RWPE1 (cell line): Measurements from ENCODE around the gene PKP1.

ENCODE experiments used
- CTCF ChIA-PET: fragments of 350-600 bp; sonication (Branson Sonifier 250); formaldehyde crosslinking; extraction: SDS; loops from one replicate; lab custom pipeline; 2021; lab: Yijun Ruan, JAX
- POLR2A ChIA-PET: fragments of 400-600 bp; formaldehyde crosslinking; extraction: SDS; loops from one replicate; lab custom pipeline; 2020; ENCODE audit warnings: antibody characterized with exemption; ENCODE audit not compliant: low non-redundant PET; lab: Yijun Ruan, JAX
- DNase-seq: peaks from one replicate; pipeline ENCODE4 v3.0.0; 2012; ENCODE audit warnings: low spot score
- H3K27ac ChIP-seq: fragments of 450-650 bp; 2 replicates; pipeline ENCODE4 v1.5.1; 2017
- CTCF ChIP-seq: fragments of 450-650 bp; conservative IDR thresholded peaks from 2 replicates; pipeline ENCODE4 v1.5.1; 2017; ENCODE audit warnings: low read depth, mild to moderate bottlenecking

PKP1 gene

GRCh38 chr1:201356236-201356635 is 72.9 kb downstream of the PKP1 start:
- TF ChIP-seq CTCF, result no peak
- DNase-seq, result no peak
- H3K27ac ChIP-seq, result no peak overlapping the region
- CTCF ChIA-PET, result interaction anchor here (4.0 kb wide), 1 partner anchor 102 kb away, joined by 21 read pairs; no protein-coding TSS in a partner anchor
- POLR2A ChIA-PET, result no interaction called here

GRCh38 chr1:201356701-201357100 is 73.4 kb downstream of the PKP1 start:
- DNase-seq, result no peak
- TF ChIP-seq CTCF, result no peak
- H3K27ac ChIP-seq, result no peak overlapping the region
- CTCF ChIA-PET, result interaction anchor here (7.3 kb wide), 1 partner anchor 9 kb away, joined by 132 read pairs; no protein-coding TSS in a partner anchor
- POLR2A ChIA-PET, result no interaction called here

DNA sequence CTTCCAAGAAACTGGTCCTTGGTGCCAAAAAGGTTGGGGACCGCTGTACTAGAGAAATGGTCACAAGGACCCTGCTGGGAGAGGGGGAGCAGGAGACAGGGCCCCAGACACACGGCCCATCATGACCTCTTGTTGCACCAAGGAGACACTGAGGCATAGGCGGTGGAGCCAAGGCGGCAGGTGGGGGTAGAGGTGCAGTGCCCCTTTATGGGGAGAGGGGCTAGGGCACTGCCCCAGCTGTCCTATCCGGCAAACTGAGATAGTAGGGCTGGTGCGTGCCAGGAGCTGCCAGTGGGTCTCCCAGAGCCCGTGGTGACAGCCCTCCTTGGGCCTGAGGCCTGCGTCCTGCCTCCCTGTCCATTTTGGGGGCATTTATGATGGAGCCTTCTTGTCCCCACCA is 73.9 kb downstream of the PKP1 start:
- no peak for TF ChIP-seq CTCF
- POLR2A ChIA-PET, result no interaction called here
- no peak overlapping the region for H3K27ac ChIP-seq
- CTCF ChIA-PET, result interaction anchor here (7.3 kb wide), 1 partner anchor 9 kb away, joined by 132 read pairs; no protein-coding TSS in a partner anchor
- no peak for DNase-seq

GRCh38 chr1:201357636-201358348 is 74.5 kb downstream of the PKP1 start:
- POLR2A ChIA-PET, result no interaction called here
- TF ChIP-seq CTCF, result no peak
- CTCF ChIA-PET, result interaction anchor here (0.6 to 7.3 kb wide), 4 partner anchors 10 to 104 kb away, joined by 3 to 132 read pairs (median 12); no protein-coding TSS in a partner anchor

GRCh38 chr1:201358596-201358995 is 75.3 kb downstream of the PKP1 start:
- peak overlapping the region; percentile 6; the same call in 1 of the 2 replicates for H3K27ac ChIP-seq
- no peak for DNase-seq
- no peak for TF ChIP-seq CTCF
- ChIA-PET CTCF (interaction anchor here (0.5 to 7.3 kb wide), 6 partner anchors 11 to 220 kb away, joined by 3 to 132 read pairs (median 4); no protein-coding TSS in a partner anchor), POLR2A (no interaction called here)

More at GRCh38 chr1:201357636-201358348, 74.5 kb downstream of the PKP1 start:
- no peak overlapping the region for H3K27ac ChIP-seq
- no peak for DNase-seq

DNA sequence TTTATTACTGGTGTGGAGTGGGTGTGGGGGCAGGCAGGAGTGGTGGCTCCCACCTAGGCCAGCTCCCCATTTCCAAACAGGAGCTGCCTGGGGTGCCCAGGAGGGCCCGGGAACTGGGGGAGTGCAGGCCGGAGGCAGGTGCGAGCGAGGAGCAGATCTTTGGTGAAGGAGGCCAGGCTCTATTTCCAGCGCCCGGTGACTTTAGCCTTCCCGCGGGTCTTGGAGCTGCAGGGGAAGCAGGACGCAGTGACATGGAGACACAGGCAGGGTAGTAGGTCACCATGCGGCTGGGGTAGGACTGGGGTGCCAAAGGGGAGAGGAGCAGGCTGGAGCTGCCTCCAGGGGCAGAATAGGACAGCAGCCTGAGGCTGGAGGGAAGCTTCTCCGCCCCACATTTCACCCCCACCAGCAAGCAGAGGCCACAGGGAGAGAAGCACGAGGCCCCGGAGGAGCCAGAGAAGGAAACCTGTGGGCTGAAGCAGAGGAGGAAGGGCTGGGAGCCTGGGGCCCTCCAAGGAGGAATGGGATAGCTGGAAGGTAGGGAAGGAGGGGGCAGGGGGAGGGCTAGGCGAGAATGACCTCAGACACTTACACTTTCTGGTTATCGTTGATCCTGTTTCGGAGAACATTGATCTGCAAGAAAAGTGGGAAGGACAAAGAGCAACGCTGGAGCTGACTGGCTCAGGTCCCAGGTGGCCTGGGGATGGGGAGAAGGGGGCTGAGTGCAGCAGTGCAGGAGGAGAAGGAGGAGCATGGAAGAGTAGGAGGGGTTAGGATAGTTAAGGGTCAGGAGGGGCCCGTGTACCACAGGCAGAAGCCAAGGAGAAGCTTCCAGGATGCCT is 75.9 kb downstream of the PKP1 start:
- H3K27ac ChIP-seq, result peak overlapping the region; percentile 6; the same call in 1 of the 2 replicates
- TF ChIP-seq CTCF, result no peak
- POLR2A ChIA-PET, result no interaction called here
- no peak for DNase-seq
- CTCF ChIA-PET, result interaction anchor here (0.8 to 7.3 kb wide), 6 partner anchors 11 to 273 kb away, joined by 3 to 132 read pairs (median 12); no protein-coding TSS in a partner anchor
